Skin of body (tissue), 1 donor: ENCODE measurements around the gene HSPA13. TPM values are rescaled to one million over a fixed set of nuclear protein-coding genes. Genes with fewer than 3 reads are reported as not detected.

Experiments used
- total RNA-seq: library from RNA; depleted of rRNA; stranded (reverse); fragments of >200 nt; gene quantifications from one replicate; pipeline ENCODE4 v1.2.3, GENCODE V29; 2014

The HSPA13 gene
- total RNA-seq, 1 donor from 2014 or later: 31.2 TPM

Other genes starting within 250 kb of the HSPA13 start
- gene LIPI, start 172.2 kb downstream of the HSPA13 start, total RNA-seq: not detected
- gene RBM11, start 167.0 kb downstream of the HSPA13 start, total RNA-seq: 0.30 TPM
- gene SAMSN1, start 163.2 kb upstream of the HSPA13 start, total RNA-seq: 9.6 TPM